A549 treated with GW870086 at 1 μM for 4 hours (cell line): Measurements from ENCODE around the gene TMEM125. TPM values are rescaled to one million over a fixed set of nuclear protein-coding genes. Genes with fewer than 3 reads are reported as not detected.

Source experiments
- total RNA-seq: library from RNA; stranded (reverse); fragments of 200-300 nt; extraction: Qiagen RNA extraction; gene quantifications from 5 replicates; pipeline ENCODE4 v1.2.3, GENCODE V29; 2022; ENCODE audit warnings: low read depth

Gene TMEM125
- total RNA-seq = not detected in 5 replicates

GRCh38 chr1:43269627-43270375, at the start of gene TMEM125:
Gene TMEM125, plus strand, starts transcription at chr1:43269983. Its CDS starts 2,740 bp downstream, at chr1:43272723.

GRCh38 chr1:43285269-43285990, 15.6 kb downstream of the TMEM125 start, which contains the start of gene C1orf210:
Gene C1orf210, minus strand, starts transcription at chr1:43285581. Its CDS starts 2,311 bp downstream, at chr1:43283270.

GRCh38 chr1:43300378-43301094, 30.8 kb downstream of the TMEM125 start, which contains the start of gene TIE1:
Gene TIE1, plus strand, starts transcription at chr1:43300982. Its CDS starts 90 bp downstream, at chr1:43301072.

Other genes starting within 250 kb of the TMEM125 start
- gene EBNA1BP2, start 97.7 kb upstream of the TMEM125 start, total RNA-seq = 173 to 203 TPM (median 188 TPM) in 5 replicates
- 0.31 to 1.4 TPM (median 0.49 TPM) in 5 replicates for gene CFAP57, start 97.7 kb upstream of the TMEM125 start, total RNA-seq
- gene C1orf210, start 15.6 kb downstream of the TMEM125 start, total RNA-seq = not detected in 5 replicates
- gene TIE1, start 31.0 kb downstream of the TMEM125 start, total RNA-seq = not detected in 5 replicates
- gene MPL, start 67.8 kb downstream of the TMEM125 start, total RNA-seq = 0.07 to 0.30 TPM in 2 of 5 replicates, not detected in the others
- 183 to 218 TPM (median 206 TPM) in 5 replicates for gene CDC20, start 89.0 kb downstream of the TMEM125 start, total RNA-seq
- 132 to 153 TPM (median 140 TPM) in 5 replicates for gene ELOVL1, start 98.0 kb downstream of the TMEM125 start, total RNA-seq
- gene MED8, start 119.8 kb downstream of the TMEM125 start, total RNA-seq = 31.7 to 39.9 TPM (median 36.5 TPM) in 5 replicates
- 4.9 to 7.5 TPM (median 6.9 TPM) in 5 replicates for gene SZT2, start 119.9 kb downstream of the TMEM125 start, total RNA-seq
- 10.1 to 16.1 TPM (median 14.6 TPM) in 5 replicates for gene HYI, start 183.9 kb downstream of the TMEM125 start, total RNA-seq